ENCODE results near the gene CEP43.

GRCh38 chr6:167047554-167047953 lies 48.4 kb downstream of the CEP43 start:
- TF ChIP-seq CTCF (conservative IDR thresholded peaks at IDR 0.05 in 1 of 2, IDR thresholded peaks at IDR 0.05 in 1 of 2; ENCODE audit: extremely low read depth in 1 of 2, insufficient read depth in 1 of 2, low read depth in 1 of 2, low read length in 2 of 2) = no peak
- no peak for TF ChIP-seq EZH2 (IDR thresholded peaks at IDR 0.05; ENCODE audit: borderline replicate concordance, low read length)

Data from mammary epithelial cell (primary cell).